ENCODE data around the gene XCL2. TPM values are rescaled to one million over a fixed set of nuclear protein-coding genes. Genes with fewer than 3 reads are reported as not detected.

Gene XCL2
- total RNA-seq, 2 donors from 2014 or later: not detected

GRCh38 chr1:168567007-168567406, 23.2 kb upstream of the XCL2 start:
- H3K27ac ChIP-seq: no peak overlapping the region
- intact Hi-C loops (cut with DNase I): no loop called here
- TF ChIP-seq, protein P1, sequence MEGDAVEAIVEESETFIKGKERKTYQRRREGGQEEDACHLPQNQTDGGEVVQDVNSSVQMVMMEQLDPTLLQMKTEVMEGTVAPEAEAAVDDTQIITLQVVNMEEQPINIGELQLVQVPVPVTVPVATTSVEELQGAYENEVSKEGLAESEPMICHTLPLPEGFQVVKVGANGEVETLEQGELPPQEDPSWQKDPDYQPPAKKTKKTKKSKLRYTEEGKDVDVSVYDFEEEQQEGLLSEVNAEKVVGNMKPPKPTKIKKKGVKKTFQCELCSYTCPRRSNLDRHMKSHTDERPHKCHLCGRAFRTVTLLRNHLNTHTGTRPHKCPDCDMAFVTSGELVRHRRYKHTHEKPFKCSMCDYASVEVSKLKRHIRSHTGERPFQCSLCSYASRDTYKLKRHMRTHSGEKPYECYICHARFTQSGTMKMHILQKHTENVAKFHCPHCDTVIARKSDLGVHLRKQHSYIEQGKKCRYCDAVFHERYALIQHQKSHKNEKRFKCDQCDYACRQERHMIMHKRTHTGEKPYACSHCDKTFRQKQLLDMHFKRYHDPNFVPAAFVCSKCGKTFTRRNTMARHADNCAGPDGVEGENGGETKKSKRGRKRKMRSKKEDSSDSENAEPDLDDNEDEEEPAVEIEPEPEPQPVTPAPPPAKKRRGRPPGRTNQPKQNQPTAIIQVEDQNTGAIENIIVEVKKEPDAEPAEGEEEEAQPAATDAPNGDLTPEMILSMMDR (IDR thresholded peaks at IDR 0.05): no peak
- no peak for TF ChIP-seq POLR2A (IDR thresholded peaks at IDR 0.05)
- H3K4me1 ChIP-seq: no peaks in the 10 kb centered on the region
- DNase-seq (no peak), ATAC-seq (no peak)
- no peaks in the 10 kb centered on the region for H3K9me3 ChIP-seq
- H3K4me3 ChIP-seq: no peak overlapping the region
- H3K27me3 ChIP-seq: no peaks in the 10 kb centered on the region
- no peaks in the 10 kb centered on the region for H3K36me3 ChIP-seq (replicated peaks in 1 of 2; ENCODE audit: insufficient read depth in 1 of 2, low read depth in 2 of 2)
- 81 to 85% methylated on average over 1 of the region's 1 CpG for WGBS, 2 donors

GRCh38 chr1:168565825-168566224, 22.0 kb upstream of the XCL2 start:
- TF ChIP-seq, protein P1 (IDR thresholded peaks at IDR 0.05): no peak
- no peak for TF ChIP-seq POLR2A (IDR thresholded peaks at IDR 0.05)
- DNase-seq: no peak
- Histone ChIP-seq H3K27me3 (no peaks in the 10 kb centered on the region), H3K9me3 (no peaks in the 10 kb centered on the region), H3K4me1 (no peaks in the 10 kb centered on the region), H3K36me3 (replicated peaks in 1 of 2; ENCODE audit: insufficient read depth in 1 of 2, low read depth in 2 of 2) (no peaks in the 10 kb centered on the region), H3K4me3 (no peak overlapping the region), H3K27ac (no peak overlapping the region)
- ATAC-seq: no peak
- 39 to 48% methylated on average over 4 of the region's 4 CpGs for WGBS, 2 donors
- intact Hi-C loops (cut with DNase I): no loop called here

- intact Hi-C loops (cut with DNase I): no loop called here
- H3K27ac ChIP-seq: no peak overlapping the region
- ATAC-seq: no peak
- H3K27me3 ChIP-seq: no peaks in the 10 kb centered on the region
- H3K4me1 ChIP-seq: no peaks in the 10 kb centered on the region
- 57 to 67% methylated on average over 2 of the region's 2 CpGs for WGBS, 2 donors
- H3K9me3 ChIP-seq: no peaks in the 10 kb centered on the region
- no peak overlapping the region for H3K4me3 ChIP-seq
- no peak for TF ChIP-seq POLR2A (IDR thresholded peaks at IDR 0.05)
- TF ChIP-seq, protein P1 (IDR thresholded peaks at IDR 0.05): no peak
- DNase-seq: no peak
- no peaks in the 10 kb centered on the region for H3K36me3 ChIP-seq (replicated peaks in 1 of 2; ENCODE audit: insufficient read depth in 1 of 2, low read depth in 2 of 2)
Observed at GRCh38 chr1:168561989-168562388, 18.2 kb upstream of the XCL2 start.

DNA sequence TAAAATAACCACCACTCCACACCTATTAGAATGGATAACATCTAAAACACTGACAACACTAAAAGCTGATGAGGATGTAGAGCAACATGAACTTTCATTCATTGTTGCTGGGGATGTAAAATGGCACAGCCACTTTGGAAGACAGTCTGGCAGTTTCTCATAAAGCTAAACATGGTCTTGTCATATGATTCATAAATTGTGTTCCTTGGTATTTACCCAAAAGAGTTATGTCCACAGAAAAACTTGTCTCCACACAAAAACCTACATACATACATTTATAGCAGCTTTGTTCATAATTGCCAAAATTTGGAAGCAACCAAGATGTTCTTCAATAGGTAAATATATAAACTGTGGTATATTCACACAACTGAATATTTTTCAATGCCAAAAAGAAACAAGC, 16.6 kb upstream of the XCL2 start:
- Histone ChIP-seq H3K4me3 (no peak overlapping the region), H3K4me1 (no peaks in the 10 kb centered on the region), H3K27ac (no peak overlapping the region), H3K36me3 (replicated peaks in 1 of 2; ENCODE audit: insufficient read depth in 1 of 2, low read depth in 2 of 2) (no peaks in the 10 kb centered on the region), H3K9me3 (no peaks in the 10 kb centered on the region), H3K27me3 (no peaks in the 10 kb centered on the region)
- no peak for TF ChIP-seq POLR2A (IDR thresholded peaks at IDR 0.05)
- TF ChIP-seq, protein P1 (IDR thresholded peaks at IDR 0.05): no peak
- no peak for DNase-seq
- intact Hi-C loops (cut with DNase I): no loop called here
- ATAC-seq: no peak

DNA sequence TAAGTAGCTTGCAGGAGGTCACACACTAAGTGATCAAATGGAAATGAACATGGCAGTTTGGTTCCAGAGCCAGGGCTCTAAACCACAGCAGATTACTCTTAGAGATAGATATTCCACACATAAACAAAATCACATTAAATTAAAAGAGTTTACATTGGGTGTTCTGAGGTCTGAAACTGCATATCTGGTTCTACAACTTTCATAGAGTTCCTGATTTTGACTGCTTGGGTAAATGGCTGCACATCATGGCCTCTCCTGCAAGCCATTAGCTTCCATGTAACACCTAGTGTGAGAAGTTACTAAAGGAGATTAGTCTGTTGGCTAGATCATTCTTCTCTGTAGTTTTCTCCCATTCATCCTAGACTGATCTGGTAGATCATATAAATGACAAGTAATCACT, 12.8 kb upstream of the XCL2 start:
- H3K27ac ChIP-seq: no peak overlapping the region
- no peaks in the 10 kb centered on the region for H3K27me3 ChIP-seq

More for the DNA sequence above, 12.8 kb upstream of the XCL2 start:
- ATAC-seq: no peak
- H3K36me3 ChIP-seq (replicated peaks in 1 of 2; ENCODE audit: insufficient read depth in 1 of 2, low read depth in 2 of 2): no peaks in the 10 kb centered on the region
- H3K9me3 ChIP-seq: no peaks in the 10 kb centered on the region
- H3K4me1 ChIP-seq: peaks cover 7% of the 10 kb centered on the region
- intact Hi-C loops (cut with DNase I): no loop called here
- DNase-seq: no peak
- no peak for TF ChIP-seq POLR2A (IDR thresholded peaks at IDR 0.05)
- TF ChIP-seq, protein P1 (IDR thresholded peaks at IDR 0.05): no peak
- no peak overlapping the region for H3K4me3 ChIP-seq
